Nephron (organoid): Measurements from ENCODE around the gene PIK3C2A.

Source experiments
- H3K27ac Mint-ChIP-seq, 3 experiments: 2 replicates each; pipeline ENCODE4 v1.8.0; 2020; ENCODE audit warnings: mixed read lengths in 3 of 3, mild to moderate bottlenecking in 2 of 3, moderate library complexity in 1 of 3
- H3K27me3 Mint-ChIP-seq: 2 replicates; pipeline ENCODE4 v1.8.0; 2021; ENCODE audit warnings: low read depth, mild to moderate bottlenecking, moderate library complexity, mixed read lengths
- H3K36me3 Mint-ChIP-seq: 2 replicates; pipeline ENCODE4 v1.8.0; 2020; ENCODE audit warnings: low read depth, mixed read lengths
- H3K4me1 Mint-ChIP-seq: 2 replicates; pipeline ENCODE4 v1.8.0; 2020; ENCODE audit warnings: mixed read lengths
- H3K4me3 Mint-ChIP-seq, 3 experiments: 2 replicates each; pipeline ENCODE4 v1.8.0; 2020; ENCODE audit warnings: mild to moderate bottlenecking in 3 of 3, mixed read lengths in 3 of 3, moderate library complexity in 2 of 3
- H3K9me3 Mint-ChIP-seq: 2 replicates; pipeline ENCODE4 v1.8.0; 2020; ENCODE audit warnings: mixed read lengths
- TF ChIP-seq, protein P1 (sequence below), 3 experiments: fragments of 200-600 bp; sonication (generic); IDR thresholded peaks; one replicate each; pipeline ENCODE4 v1.5.0; 2021; ENCODE audit warnings: antibody characterized with exemption in 3 of 3; ENCODE audit not compliant: unreplicated experiment in 3 of 3

Gene PIK3C2A

GRCh38 chr11:17217401-17217800 lies 9.6 kb upstream of the PIK3C2A start:
- Mint-ChIP-seq H3K27me3 (no peaks in the 10 kb centered on the region), H3K4me1 (no peaks in the 10 kb centered on the region), H3K9me3 (peaks cover 13% of the 10 kb centered on the region), H3K36me3 (peaks cover 20% of the 10 kb centered on the region), H3K4me3 (no peak overlapping the region), H3K27ac (peak overlapping the region in 1 of 3 experiments; percentile 86)
- TF ChIP-seq, protein P1, sequence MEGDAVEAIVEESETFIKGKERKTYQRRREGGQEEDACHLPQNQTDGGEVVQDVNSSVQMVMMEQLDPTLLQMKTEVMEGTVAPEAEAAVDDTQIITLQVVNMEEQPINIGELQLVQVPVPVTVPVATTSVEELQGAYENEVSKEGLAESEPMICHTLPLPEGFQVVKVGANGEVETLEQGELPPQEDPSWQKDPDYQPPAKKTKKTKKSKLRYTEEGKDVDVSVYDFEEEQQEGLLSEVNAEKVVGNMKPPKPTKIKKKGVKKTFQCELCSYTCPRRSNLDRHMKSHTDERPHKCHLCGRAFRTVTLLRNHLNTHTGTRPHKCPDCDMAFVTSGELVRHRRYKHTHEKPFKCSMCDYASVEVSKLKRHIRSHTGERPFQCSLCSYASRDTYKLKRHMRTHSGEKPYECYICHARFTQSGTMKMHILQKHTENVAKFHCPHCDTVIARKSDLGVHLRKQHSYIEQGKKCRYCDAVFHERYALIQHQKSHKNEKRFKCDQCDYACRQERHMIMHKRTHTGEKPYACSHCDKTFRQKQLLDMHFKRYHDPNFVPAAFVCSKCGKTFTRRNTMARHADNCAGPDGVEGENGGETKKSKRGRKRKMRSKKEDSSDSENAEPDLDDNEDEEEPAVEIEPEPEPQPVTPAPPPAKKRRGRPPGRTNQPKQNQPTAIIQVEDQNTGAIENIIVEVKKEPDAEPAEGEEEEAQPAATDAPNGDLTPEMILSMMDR (IDR thresholded peaks at IDR 0.05; ENCODE audit: unreplicated experiment in 3 of 3), result no peak

GRCh38 chr11:17214338-17214737 lies 6.6 kb upstream of the PIK3C2A start:
- Mint-ChIP-seq H3K9me3 (peaks cover 13% of the 10 kb centered on the region), H3K27me3 (no peaks in the 10 kb centered on the region), H3K36me3 (peaks cover 21% of the 10 kb centered on the region), H3K4me1 (peaks cover 4% of the 10 kb centered on the region), H3K4me3 (no peak overlapping the region), H3K27ac (no peak overlapping the region)
- TF ChIP-seq, protein P1 (IDR thresholded peaks at IDR 0.05; ENCODE audit: unreplicated experiment in 3 of 3), result no peak

DNA sequence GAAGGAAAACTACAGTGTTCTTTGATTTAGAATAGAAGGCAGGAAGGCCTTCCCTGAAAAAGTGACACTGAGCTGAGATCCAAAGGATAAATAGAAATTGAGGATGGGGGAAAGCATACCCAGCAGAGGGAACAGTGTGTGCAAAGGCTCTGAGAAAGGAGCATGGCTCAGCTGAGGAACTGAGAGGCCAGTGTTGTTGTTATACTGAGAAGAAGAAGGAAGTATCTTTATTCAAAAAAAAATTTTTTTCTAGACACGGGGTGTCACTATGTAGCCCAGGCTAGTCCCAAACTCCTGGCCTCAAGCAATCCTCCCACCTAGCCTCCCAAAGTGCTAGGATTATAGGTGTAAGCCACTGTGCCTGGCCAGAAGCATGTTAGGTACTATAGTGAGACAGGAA lies 3.5 kb upstream of the PIK3C2A start:
- Mint-ChIP-seq H3K27me3 (no peaks in the 10 kb centered on the region), H3K9me3 (peaks cover 13% of the 10 kb centered on the region), H3K36me3 (peaks cover 25% of the 10 kb centered on the region), H3K4me3 (no peak overlapping the region), H3K27ac (no peak overlapping the region), H3K4me1 (peaks cover 27% of the 10 kb centered on the region)
- TF ChIP-seq, protein P1 (IDR thresholded peaks at IDR 0.05; ENCODE audit: unreplicated experiment in 3 of 3), result no peak

GRCh38 chr11:17209939-17210245 lies 2.1 kb upstream of the PIK3C2A start:
- TF ChIP-seq, protein P1 (IDR thresholded peaks at IDR 0.05; ENCODE audit: unreplicated experiment in 3 of 3), result no peak
- peaks cover 21% of the 10 kb centered on the region for H3K36me3 Mint-ChIP-seq
- H3K27ac Mint-ChIP-seq, result peak overlapping the region in 2 of 3 experiments; percentile 93 to 98
- peaks cover 27% of the 10 kb centered on the region for H3K4me1 Mint-ChIP-seq
- H3K4me3 Mint-ChIP-seq, result peak overlapping the region in 1 of 3 experiments; percentile 23
- H3K9me3 Mint-ChIP-seq, result peaks cover 9% of the 10 kb centered on the region
- H3K27me3 Mint-ChIP-seq, result no peaks in the 10 kb centered on the region

- H3K27me3 Mint-ChIP-seq, result no peaks in the 10 kb centered on the region
- TF ChIP-seq, protein P1 (IDR thresholded peaks at IDR 0.05; ENCODE audit: unreplicated experiment in 3 of 3), result no peak
- peak overlapping the region; percentile 93 to 99 (median 96) for H3K4me3 Mint-ChIP-seq
- H3K36me3 Mint-ChIP-seq, result peaks cover 20% of the 10 kb centered on the region
- H3K27ac Mint-ChIP-seq, result peak overlapping the region; percentile 93 to 98 (median 98)
- H3K9me3 Mint-ChIP-seq, result peaks cover 3% of the 10 kb centered on the region
- peaks cover 27% of the 10 kb centered on the region for H3K4me1 Mint-ChIP-seq
Observed at GRCh38 chr11:17208257-17208999, 642 bp upstream of the PIK3C2A start.

- peak overlapping the region; percentile 93 to 99 (median 96) for H3K4me3 Mint-ChIP-seq
- H3K27me3 Mint-ChIP-seq, result no peaks in the 10 kb centered on the region
- H3K4me1 Mint-ChIP-seq, result peaks cover 27% of the 10 kb centered on the region
- peak overlapping the region; percentile 93 to 98 (median 93) for H3K27ac Mint-ChIP-seq
- TF ChIP-seq, protein P1 (IDR thresholded peaks at IDR 0.05; ENCODE audit: unreplicated experiment in 3 of 3), result no peak
- no peaks in the 10 kb centered on the region for H3K9me3 Mint-ChIP-seq
- H3K36me3 Mint-ChIP-seq, result peaks cover 20% of the 10 kb centered on the region
Observed at GRCh38 chr11:17206463-17206862, 1.3 kb downstream of the PIK3C2A start.
